Adrenal gland (tissue), 12 donors: ENCODE data around the gene HS3ST5. TPM values are rescaled to one million over a fixed set of nuclear protein-coding genes. Genes with fewer than 3 reads are reported as not detected.

Source experiments
- DNase-seq, 7 donors: peaks; one replicate each; pipeline ENCODE4 v3.0.0-alpha.2; 2019 to 2020
- H3K27ac ChIP-seq, 5 donors: fragments of 200-600 bp; sonication (generic) in 4 of 5; 1 replicate in 3 of 5; 2 replicates in 2 of 5; pipeline versions ENCODE4 v1.5.1 to v1.8.0; 2016 to 2020; ENCODE audit warnings: mild to moderate bottlenecking in 1 of 5
- H3K27me3 ChIP-seq: fragments of 200-600 bp; 2 replicates; pipeline ENCODE4 v1.8.0; 2021
- H3K36me3 ChIP-seq, 2 donors: fragments of 200-600 bp; replicated peaks in 1 of 2; 1 replicate in 1 of 2; 2 replicates in 1 of 2; pipeline versions ENCODE4 v1.5.1 to v1.8.0; 2018 to 2022
- H3K4me1 ChIP-seq, 2 donors: fragments of 200-600 bp; replicated peaks in 1 of 2; 1 replicate in 1 of 2; 2 replicates in 1 of 2; pipeline versions ENCODE4 v1.5.1 to v1.8.0; 2018 to 2021
- H3K4me3 ChIP-seq, 4 donors: fragments of 200-600 bp; sonication (generic) in 3 of 4; one replicate each; pipeline ENCODE4 v1.5.1; 2016 to 2018
- H3K9me3 ChIP-seq, 3 donors: fragments of 200-600 bp; sonication (generic) in 1 of 3; replicated peaks in 1 of 3; 1 replicate in 2 of 3; 2 replicates in 1 of 3; pipeline versions ENCODE4 v1.5.1 to v1.8.0; 2016 to 2021
- CTCF ChIP-seq, 6 experiments: fragments of 450-650 bp in 4 of 6; fragments of 200-600 bp in 2 of 6; sonication (generic) in 1 of 6; IDR thresholded peaks; 1 replicate in 5 of 6; 2 replicates in 1 of 6; pipeline versions ENCODE4 v1.5.1 to v1.8.0; 2016 to 2021; ENCODE audit warnings: antibody characterized with exemption in 6 of 6, mild to moderate bottlenecking in 2 of 6, moderate library complexity in 1 of 6
- POLR2A ChIP-seq, 2 donors: fragments of 450-650 bp; IDR thresholded peaks; one replicate each; pipeline ENCODE4 v1.6.1; 2017; ENCODE audit warnings: antibody characterized with exemption in 2 of 2, mild to moderate bottlenecking in 2 of 2, moderate library complexity in 1 of 2
- WGBS, 4 donors: extraction: QIAGEN DNeasy Blood & Tissue Kit in 2 of 4; methylation state at CpG; one replicate each; pipeline versions ENCODE4 v1.1.5 to v1.1.7; 2013 to 2017; 5-methylcytosine and 5-hydroxymethylcytosine counted together
- intact Hi-C, 2 donors: fragments of 100-400 bp; cut with DNase I; formaldehyde crosslinking; loops; one replicate each; pipeline versions ENCODE4 v1.14.1 to v1.15.0; 2022 to 2023
- polyA plus RNA-seq, 3 donors: library from polyadenylated mRNA; stranded (reverse); fragments of 200-250 nt in 2 of 3; fragments of 350-450 nt in 1 of 3; fragmentation: Illumina TruSeq in 1 of 3; extraction: RNeasy Lipid Tissue Mini Kit (QIAGEN cat#74804) in 1 of 3; gene quantifications; one replicate each; pipeline ENCODE4 v1.2.3, GENCODE V29; 2013 to 2014
- total RNA-seq, 9 donors: library from RNA; depleted of rRNA in 4 of 9; stranded (reverse); fragments of >200 nt in 4 of 9; fragments of 120-200 nt in 1 of 9; fragmentation: NEBNext Ultra II Directional in 1 of 9; extraction: Animal tissue kit (Norgen Biotek cat#: 25700) in 1 of 9; gene quantifications; one replicate each; pipeline versions ENCODE4 v1.1.0 to v1.2.4, GENCODE V29; 2013 to 2023
- donor health status: healthy with polysubstance abuse.
- donor health status: Bipolar disorder and iron deficiency.
- donor health status: DM: yes; HTN: yes; CAD: no.
- donor health status: DM: no; HTN: no; CAD: no.
- donor health status: DM: no; HTN: no; CAD: no.
- donor health status: DM: yes; HTN: yes; CAD: no.

The HS3ST5 gene
- total and polyA plus RNA-seq, 12 donors: 0.04 to 0.78 (median 0.24) TPM; not detected in 5

GRCh38 chr6:114160881-114161280, 181.9 kb downstream of the HS3ST5 start:
- Histone ChIP-seq H3K36me3 (no peaks in the 10 kb centered on the region), H3K9me3 (no peaks in the 10 kb centered on the region), H3K4me3 (no peak overlapping the region), H3K27ac (no peak overlapping the region), H3K4me1 (no peaks in the 10 kb centered on the region), H3K27me3 (no peaks in the 10 kb centered on the region)
- TF ChIP-seq POLR2A (IDR thresholded peaks at IDR 0.05) (no peak), CTCF (IDR thresholded peaks at IDR 0.05) (no peak)
- intact Hi-C loops: no loop called here
- WGBS, 4 donors: 53 to 74% (median 65%) methylated on average over 4 of the region's 4 CpGs
- DNase-seq: no peak

GRCh38 chr6:114159727-114160126, 183.1 kb downstream of the HS3ST5 start:
- H3K27me3 ChIP-seq: no peaks in the 10 kb centered on the region
- no peak for TF ChIP-seq POLR2A (IDR thresholded peaks at IDR 0.05)
- no peak for TF ChIP-seq CTCF (IDR thresholded peaks at IDR 0.05)

GRCh38 chr6:114158838-114159694, 183.8 kb downstream of the HS3ST5 start:
- no peaks in the 10 kb centered on the region for H3K27me3 ChIP-seq
- H3K36me3 ChIP-seq: no peaks in the 10 kb centered on the region
- TF ChIP-seq CTCF (IDR thresholded peaks at IDR 0.05): no peak
- no peak for TF ChIP-seq POLR2A (IDR thresholded peaks at IDR 0.05)
- 74 to 86% (median 79%) methylated on average over 2 of the region's 2 CpGs for WGBS, 4 donors
- no peak for DNase-seq
- no peaks in the 10 kb centered on the region for H3K4me1 ChIP-seq
- no peak overlapping the region for H3K4me3 ChIP-seq
- no peak overlapping the region for H3K27ac ChIP-seq
- no peaks in the 10 kb centered on the region for H3K9me3 ChIP-seq
- intact Hi-C loops: no loop called here

More at GRCh38 chr6:114159727-114160126, 183.1 kb downstream of the HS3ST5 start:
- intact Hi-C loops: no loop called here
- Histone ChIP-seq H3K4me1 (no peaks in the 10 kb centered on the region), H3K36me3 (no peaks in the 10 kb centered on the region), H3K4me3 (no peak overlapping the region), H3K27ac (no peak overlapping the region), H3K9me3 (no peaks in the 10 kb centered on the region)
- no peak for DNase-seq

GRCh38 chr6:114158411-114158810, 184.4 kb downstream of the HS3ST5 start:
- H3K27ac ChIP-seq: no peak overlapping the region
- H3K27me3 ChIP-seq: no peaks in the 10 kb centered on the region
- no peak for DNase-seq
- H3K4me3 ChIP-seq: no peak overlapping the region
- TF ChIP-seq CTCF (IDR thresholded peaks at IDR 0.05): no peak
- TF ChIP-seq POLR2A (IDR thresholded peaks at IDR 0.05): no peak
- H3K9me3 ChIP-seq: no peaks in the 10 kb centered on the region
- no peaks in the 10 kb centered on the region for H3K36me3 ChIP-seq
- intact Hi-C loops: no loop called here
- WGBS, 4 donors: 74 to 86% (median 82%) methylated on average over 1 of the region's 1 CpG
- H3K4me1 ChIP-seq: no peaks in the 10 kb centered on the region
